DMS53 treated with DMSO at 0.1 percent for 48 hours (cell line): ENCODE measurements around the gene CCR5.

Experiments used
- DNase-seq: peaks from one replicate; lab custom pipeline; 2025; ENCODE audit not compliant: unreplicated experiment; lab: John Stamatoyannopoulos, UW

The CCR5 gene

DNA sequence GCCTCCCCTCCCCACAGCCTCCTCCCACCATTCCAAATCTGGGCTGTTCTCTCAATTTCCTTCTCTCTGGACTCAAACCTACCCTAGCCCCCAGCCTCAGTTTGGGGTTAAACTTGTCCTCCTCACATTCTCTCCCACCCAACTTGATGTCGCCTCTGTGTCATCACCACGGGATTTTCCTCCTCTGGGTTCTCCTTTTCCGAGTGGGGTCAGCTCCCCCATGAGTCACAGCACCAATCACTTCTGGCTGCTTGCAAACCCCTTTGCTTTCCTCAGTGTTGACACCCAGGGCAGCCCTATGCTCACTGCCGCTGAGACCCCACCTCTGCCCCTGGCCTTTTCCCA, 35.7 kb downstream of the CCR5 start:
- no peak for DNase-seq

DNA sequence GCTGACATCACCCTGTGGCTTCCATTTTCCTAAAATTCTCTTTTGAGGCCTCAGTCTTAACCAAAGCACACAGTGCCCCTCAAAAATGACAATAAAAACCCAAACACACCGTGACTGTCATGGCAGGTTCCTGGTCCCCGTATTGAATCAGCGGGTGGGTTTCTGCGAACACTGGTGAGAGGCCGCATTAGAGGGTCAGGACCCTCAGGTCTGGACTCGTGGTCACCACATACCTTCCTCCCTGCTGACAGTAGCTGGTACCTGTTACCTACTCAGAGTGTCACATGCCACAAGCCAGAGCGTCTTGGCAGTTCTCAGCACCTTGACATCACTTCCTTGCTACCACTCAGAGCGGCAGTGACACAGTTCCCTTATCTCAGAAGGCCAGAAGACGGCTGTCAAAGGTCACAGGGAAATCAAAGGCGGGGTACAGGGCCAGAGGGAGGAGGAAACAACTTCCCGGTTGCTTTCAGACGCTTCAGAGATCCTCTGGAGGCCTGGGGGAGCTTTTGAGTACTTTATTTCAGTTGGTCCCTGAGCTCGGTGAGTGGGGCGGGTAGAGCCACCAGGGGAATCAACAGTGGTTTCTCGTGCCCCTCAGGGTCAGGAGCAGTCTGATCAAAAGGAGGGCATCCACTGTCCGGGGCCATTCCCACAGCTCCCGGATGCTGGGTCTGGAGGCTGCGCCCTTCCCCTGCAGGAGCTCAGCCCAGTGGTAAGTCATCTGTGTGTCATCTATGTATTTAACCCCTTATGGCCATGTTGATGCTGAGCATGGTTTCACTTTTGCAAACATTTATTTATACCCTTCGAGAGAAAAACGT, 36.3 kb downstream of the CCR5 start, which contains the start of the genes CCR5AS and CCRL2:
Gene CCR5AS (minus strand): TSS at position 279 of the 824 bp plus-strand sequence.
Gene CCRL2 (plus strand): TSS at position 472 of the 824 bp plus-strand sequence. CDS start 821 bp downstream, outside the sequence.
- DNase-seq = no peak

DNA sequence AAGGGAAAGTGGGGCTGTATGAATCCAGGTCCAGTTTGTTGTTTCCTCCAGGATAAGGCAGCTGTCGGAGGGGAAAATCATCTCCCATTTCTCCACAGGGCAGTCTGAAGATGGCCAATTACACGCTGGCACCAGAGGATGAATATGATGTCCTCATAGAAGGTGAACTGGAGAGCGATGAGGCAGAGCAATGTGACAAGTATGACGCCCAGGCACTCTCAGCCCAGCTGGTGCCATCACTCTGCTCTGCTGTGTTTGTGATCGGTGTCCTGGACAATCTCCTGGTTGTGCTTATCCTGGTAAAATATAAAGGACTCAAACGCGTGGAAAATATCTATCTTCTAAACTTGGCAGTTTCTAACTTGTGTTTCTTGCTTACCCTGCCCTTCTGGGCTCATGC, 37.2 kb downstream of the CCR5 start:
- no peak for DNase-seq

DNA sequence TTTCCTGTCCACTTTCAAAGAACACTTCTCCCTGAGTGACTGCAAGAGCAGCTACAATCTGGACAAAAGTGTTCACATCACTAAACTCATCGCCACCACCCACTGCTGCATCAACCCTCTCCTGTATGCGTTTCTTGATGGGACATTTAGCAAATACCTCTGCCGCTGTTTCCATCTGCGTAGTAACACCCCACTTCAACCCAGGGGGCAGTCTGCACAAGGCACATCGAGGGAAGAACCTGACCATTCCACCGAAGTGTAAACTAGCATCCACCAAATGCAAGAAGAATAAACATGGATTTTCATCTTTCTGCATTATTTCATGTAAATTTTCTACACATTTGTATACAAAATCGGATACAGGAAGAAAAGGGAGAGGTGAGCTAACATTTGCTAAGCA, 38.1 kb downstream of the CCR5 start:
- no peak for DNase-seq

DNA sequence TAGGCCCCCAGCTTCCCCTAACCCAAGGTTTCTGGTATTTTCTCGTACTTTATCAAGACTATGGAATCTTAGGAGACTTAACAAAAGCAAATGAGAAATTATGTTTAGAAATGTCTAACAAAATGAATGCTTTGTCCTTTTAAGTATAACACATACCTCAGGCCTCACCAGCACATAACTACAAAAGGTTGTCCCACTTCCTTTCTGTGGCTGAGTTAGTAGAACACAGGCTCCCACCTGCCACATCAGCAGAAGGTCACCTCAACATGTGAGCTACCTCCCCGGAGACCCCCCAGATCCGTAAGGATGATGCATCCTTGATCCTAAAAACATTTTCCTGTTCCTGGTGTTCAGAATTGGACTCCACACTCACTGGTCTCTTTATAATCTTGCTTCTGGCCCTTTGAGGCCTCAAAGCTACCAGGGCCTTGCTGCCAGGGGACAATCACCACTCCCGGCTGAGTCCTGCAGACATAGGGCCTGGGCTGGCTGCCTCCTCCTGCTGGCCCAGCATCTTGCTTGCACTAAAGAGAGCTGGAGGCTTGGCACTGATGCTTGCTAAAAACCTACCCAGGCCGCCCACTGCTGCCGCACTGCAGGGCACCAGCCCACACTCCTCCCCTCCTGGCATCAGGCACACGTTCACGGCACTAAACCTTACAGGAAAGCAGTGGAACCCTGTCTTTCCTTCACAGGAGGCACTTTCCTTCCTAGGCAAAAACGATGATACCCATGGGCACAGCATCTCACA, 39.2 kb downstream of the CCR5 start:
- no peak for DNase-seq

DNA sequence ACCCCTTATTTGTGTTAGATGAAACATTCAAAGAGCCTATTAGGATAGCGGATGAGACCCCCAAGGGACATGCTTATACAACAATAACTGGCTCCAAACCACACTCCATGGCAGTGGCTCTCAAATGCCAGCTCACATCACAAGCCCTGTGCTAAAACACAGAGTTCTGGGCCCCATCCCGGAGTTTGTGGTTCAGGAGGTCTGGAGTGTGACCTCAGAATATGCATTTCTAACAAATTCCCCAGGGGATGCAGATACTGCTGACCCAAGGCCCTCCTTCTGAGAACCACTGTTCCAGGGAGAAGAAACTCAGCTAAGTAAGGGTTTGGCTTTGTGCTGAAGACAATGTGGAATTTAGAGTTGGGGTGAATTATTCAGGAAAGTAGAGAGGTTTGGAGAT, 39.9 kb downstream of the CCR5 start:
- DNase-seq = no peak

DNA sequence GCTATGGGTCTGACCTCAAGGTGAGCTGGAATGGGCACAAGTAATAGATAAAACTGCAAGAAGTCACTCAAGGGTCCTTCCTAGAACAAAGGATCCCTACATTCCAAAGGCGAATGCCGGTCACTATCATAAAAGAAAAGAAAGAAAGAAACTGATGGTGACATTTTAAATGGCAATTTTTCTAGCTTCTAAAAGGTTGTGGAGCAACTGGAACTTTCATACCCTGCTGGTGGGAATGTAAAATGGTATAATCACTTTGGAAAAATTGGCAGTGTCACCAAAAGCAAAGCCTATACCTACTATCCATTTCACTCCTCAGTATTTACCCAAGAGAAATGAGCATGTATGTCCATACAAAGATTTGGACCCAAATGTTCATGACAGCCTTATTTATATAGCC, 40.5 kb downstream of the CCR5 start:
- DNase-seq = no peak

DNA sequence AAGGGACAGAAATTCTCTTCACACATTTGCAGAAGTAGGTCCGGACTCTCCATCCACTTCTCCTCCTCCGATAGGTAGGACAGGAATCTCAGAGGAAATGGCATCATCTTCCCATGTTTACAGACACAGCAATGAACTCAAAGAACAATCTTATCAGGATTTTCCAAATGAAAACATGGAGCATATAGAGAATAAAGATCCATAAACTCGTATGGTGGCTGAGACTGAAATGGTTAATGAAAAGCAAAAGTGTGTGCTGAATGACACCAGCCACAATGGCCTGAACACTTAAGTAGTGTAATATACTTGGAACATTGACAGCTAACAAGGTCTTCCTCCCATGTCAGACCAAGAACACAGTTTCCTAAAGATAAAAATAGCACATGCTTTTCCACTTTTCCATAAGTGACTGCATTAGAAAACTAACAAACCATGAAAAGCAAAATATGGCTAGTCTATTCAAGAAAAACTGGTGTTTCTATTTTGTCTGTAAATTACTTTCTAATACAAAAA, 42.1 kb downstream of the CCR5 start:
- DNase-seq = no peak

DNA sequence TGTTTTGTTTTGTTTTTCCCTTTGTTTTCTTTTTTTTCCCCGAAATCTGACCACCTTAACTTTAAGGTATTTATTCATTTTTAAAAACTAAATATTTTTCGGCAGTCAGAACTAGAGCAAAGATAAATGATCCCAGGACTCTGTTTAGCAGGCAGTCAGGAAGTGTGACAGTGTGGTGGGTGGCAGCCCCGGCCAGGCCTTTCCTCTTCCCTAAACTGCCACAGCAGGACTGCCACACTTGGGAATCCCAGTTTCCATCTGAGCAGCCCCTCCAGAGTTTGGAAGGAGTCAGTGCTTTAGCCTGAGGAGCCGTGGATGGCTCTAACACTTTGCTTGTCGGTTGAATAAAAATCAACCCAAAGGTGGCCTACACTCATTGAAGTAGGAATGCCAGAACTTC, 43.2 kb downstream of the CCR5 start:
- DNase-seq = no peak

DNA sequence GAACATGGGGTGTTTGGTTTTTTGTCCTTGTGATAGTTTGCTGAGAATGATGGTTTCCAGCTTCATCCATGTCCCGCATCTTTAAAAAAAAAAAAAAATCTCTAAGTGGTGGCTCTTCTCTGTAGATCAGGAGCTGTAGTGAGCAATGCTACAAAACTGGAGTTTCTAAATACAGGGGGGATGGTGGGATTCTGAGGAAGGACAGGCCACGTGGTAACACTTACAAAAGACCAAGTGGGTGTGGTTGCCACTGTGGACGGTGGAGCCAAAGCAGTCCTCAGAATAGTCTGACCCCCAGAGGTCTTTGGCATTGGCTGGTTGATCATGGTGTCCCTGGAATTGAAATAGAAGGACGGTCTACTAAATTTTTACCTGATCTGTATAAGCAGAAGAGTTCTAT, 44.0 kb downstream of the CCR5 start:
- DNase-seq = no peak

DNA sequence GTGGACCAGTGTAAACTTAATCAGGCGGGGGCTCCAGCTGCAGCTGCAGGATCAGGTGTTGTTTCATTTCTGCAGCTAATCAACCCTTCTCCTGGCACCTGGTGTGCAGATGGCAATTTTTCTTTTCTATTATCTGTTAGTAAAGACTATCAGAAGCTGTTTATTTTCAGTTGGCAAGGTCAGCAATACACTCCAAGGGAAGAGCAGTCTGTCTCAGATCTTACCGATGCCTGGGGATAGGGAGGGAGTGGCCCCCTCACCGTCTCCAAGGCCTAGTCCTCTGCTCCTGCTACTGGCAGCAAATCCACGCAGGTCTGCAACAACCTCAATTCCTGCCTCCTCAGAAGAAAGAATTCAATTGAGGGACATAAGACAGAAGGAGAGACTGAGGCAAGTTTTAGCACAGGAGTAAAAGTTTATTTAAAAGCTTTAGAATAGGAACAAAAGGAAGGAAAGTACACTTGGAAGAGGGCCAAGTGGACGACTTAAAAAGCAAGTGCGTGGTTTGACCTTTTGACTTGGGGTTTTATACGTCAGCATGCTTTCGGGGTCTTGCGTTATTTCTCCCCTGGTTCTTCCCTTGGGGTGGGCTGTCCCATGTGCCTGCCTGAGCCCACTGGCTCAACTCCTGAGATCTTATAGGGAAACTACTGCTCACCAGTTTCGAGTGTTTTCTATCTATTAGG, 45.5 kb downstream of the CCR5 start:
- no peak for DNase-seq

DNA sequence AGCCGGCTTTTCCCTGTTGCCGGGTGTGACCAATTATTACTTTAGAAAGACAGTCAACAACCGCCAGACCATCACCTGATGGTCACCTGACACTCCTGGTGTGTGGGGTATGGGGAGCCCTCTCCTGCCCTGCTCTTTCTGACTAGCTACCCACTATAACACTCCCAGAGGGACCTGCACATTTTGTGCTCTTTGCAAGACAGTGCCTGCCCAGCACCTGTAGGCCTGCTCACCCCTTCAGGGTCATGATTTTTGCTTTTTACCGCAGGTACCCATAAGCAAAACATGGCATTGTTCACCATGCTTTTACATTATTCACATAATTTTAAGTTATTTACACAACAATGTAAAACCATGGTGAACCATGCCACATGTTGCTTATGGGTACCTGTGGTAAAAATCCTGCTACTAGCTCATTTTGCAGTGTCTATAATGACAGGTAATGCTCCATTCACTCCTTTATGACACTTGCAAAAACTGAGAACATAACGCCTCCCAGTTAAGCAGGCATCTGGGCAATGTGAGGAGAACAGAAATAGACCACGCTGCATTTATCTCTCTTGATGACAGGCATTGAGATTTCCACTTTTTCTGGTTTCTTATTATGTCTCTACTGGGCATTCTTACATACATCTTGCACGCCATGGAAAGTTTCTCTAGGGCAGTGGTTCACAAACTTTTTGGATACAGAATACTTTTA, 46.2 kb downstream of the CCR5 start:
- DNase-seq = no peak

DNA sequence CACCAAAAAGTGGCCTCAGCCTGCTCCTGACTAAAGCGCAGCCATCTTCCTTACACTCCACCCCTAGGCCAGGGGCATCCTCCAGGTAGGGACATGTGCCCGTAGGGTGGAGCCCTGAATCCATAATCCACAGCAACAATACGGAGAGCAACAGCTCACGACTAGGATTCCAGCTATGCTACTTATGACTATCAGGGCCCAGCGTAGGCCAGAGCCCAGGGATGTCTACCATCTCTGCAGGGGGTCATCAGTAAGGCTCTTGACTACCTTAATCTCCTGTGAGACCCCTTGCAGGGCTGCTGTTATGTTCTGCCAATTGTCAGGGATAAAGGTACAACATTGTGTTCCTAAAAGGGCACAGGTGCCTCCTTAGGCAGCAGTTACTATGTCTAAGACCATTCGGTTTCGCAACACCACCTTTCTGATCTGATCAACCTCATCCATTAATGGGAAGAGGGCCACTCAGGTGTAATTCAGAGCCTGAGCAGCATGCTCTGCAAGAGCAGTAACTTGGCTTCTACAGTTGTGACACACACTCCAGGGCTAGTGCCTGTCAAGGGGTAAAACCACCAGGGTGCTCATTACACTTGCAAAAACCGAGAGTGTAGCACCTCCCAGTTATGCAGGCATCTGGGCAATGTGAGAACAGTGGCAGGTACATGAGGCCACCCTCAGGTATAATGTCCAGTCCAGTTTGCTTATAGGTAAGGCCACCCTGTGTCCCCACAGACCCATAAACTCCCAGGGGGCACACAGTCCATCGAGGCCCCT, 47.3 kb downstream of the CCR5 start:
- no peak for DNase-seq

DNA sequence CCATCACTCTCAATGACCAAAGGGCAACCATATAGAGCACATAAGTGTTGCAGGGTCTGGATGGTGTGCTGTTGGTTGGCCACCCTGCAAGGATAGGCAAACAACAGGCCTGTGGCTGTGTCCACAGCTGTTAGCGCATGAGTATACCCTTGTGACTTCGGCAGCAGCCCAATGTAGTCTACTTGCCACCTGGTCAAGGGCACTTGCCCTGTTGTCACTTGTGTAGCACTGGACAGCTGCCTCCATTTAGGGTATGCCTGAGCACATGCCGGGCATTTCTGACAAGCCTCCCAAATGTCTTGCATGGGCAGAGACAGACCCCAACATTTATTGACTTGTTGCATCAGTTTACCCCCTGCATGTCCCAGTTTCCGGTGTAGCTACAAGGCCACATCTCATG, 49.1 kb downstream of the CCR5 start:
- DNase-seq = no peak

DNA sequence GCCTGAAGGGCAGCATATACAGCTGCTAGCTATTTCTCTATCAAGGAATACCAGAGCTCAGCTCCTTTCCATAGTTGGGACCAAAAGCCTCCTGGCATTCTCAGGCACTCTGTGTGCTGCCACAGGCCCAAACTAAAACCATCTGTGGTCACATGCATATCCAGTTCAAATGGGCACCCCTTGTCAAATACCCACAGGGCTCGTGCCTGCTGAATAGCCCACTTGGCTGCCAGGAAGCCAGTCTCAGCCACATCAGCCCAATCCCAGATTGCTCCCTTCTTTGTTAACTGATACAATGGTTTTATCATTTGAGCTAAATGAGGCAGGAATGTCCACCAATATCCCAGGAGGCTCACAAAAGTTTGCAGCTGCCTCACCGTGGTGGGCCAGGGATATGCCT, 50.2 kb downstream of the CCR5 start:
- no peak for DNase-seq

DNA sequence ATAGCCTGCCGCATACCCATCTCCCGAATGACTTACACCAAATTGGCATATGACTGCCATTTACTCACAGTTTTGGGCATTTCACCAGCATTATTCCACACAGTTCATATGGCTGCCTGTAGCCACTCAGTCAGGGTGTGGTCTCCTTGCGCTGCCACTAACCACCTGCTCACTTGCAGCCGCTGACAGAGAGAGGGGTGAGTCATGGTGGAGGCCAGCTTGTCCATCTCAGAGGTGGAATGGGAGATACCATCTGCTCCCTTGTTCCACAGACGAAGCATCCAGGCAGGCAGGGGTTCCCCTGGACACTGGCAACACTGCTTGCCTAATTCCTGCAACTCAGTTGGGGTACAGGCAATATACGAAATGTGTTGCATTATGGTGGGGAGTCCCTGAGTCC, 51.9 kb downstream of the CCR5 start:
- DNase-seq = peak; percentile 47

DNA sequence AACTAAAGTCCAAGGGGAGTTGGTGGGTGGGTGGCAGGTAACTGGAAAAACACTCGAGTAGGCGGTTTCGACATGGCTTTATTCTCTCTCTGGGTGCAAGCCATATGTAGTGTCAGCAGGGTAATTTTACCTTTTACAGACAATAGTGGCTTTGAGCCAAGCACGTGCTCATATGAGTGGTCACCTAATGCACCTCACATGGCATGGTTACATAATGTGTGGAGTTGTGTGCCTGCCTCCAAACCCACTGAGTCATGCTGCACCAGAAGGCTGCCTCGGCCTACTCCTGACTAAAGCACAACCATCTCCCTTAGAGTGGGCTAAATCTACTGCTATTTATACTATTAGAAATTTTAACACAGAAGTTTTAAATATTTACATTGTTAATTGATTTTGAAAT, 52.8 kb downstream of the CCR5 start:
- no peak for DNase-seq
